OCI-LY1 (cell line): Measurements from ENCODE around the gene CAPNS1.

Experiments
- H2AFZ ChIP-seq: fragments of 200-600 bp; sonication (generic), shearing (Covaris generic); 2 replicates; pipeline ENCODE4 v1.6.0; 2014; ENCODE audit warnings: antibody characterized with exemption, mild to moderate bottlenecking, low read length
- H3F3A ChIP-seq: fragments of 200-600 bp; sonication (generic), shearing (Covaris generic); 2 replicates; pipeline ENCODE4 v1.6.0; 2014; ENCODE audit warnings: mild to moderate bottlenecking, antibody characterized with exemption, low read length, moderate library complexity; ENCODE audit not compliant: insufficient read depth
- H3K27ac ChIP-seq: fragments of 200-600 bp; sonication (generic); 2 replicates; pipeline ENCODE4 v1.5.1; 2014; ENCODE audit warnings: low read length, mixed run types, mild to moderate bottlenecking, low read depth; ENCODE audit not compliant: poor library complexity, severe bottlenecking
- H3K27me3 ChIP-seq: fragments of 200-600 bp; sonication (generic); 2 replicates; pipeline ENCODE4 v1.6.0; 2014; ENCODE audit warnings: antibody characterized with exemption, mild to moderate bottlenecking, low read length, moderate library complexity; ENCODE audit not compliant: insufficient read depth
- H3K36me3 ChIP-seq: fragments of 200-600 bp; sonication (generic); 2 replicates; pipeline ENCODE4 v1.6.1; 2014; ENCODE audit warnings: mild to moderate bottlenecking, antibody characterized with exemption, low read length, moderate library complexity, mixed read lengths; ENCODE audit not compliant: insufficient read depth
- H3K4me1 ChIP-seq: fragments of 200-600 bp; sonication (generic); 2 replicates; pipeline ENCODE4 v1.5.1; 2014; ENCODE audit warnings: mild to moderate bottlenecking, low read length, moderate library complexity; ENCODE audit not compliant: insufficient read depth, severe bottlenecking
- H3K4me2 ChIP-seq: fragments of 200-600 bp; sonication (generic), shearing (Covaris generic); 2 replicates; pipeline ENCODE4 v1.6.1; 2014; ENCODE audit warnings: low read length
- H3K4me3 ChIP-seq: fragments of 200-600 bp; sonication (generic); 2 replicates; pipeline ENCODE4 v1.5.1; 2014; ENCODE audit warnings: low read length, low read depth, mild to moderate bottlenecking, mixed read lengths; ENCODE audit not compliant: poor library complexity, severe bottlenecking
- H3K79me2 ChIP-seq: fragments of 200-600 bp; shearing (Covaris generic); 2 replicates; pipeline ENCODE4 v1.6.1; 2016; ENCODE audit warnings: mixed run types, low read length, mixed read lengths; ENCODE audit not compliant: insufficient read depth
- H3K9ac ChIP-seq: fragments of 200-600 bp; sonication (generic), shearing (Covaris generic); 2 replicates; pipeline ENCODE4 v1.6.1; 2014; ENCODE audit warnings: mild to moderate bottlenecking, low read length, mixed read lengths
- H3K9me2 ChIP-seq: fragments of 200-600 bp; sonication (generic), shearing (Covaris generic); 2 replicates; pipeline ENCODE4 v1.6.1; 2014; ENCODE audit warnings: low read depth, mild to moderate bottlenecking, low read length, mixed read lengths
- H3K9me3 ChIP-seq: fragments of 200-600 bp; shearing (Covaris generic); 2 replicates; pipeline ENCODE4 v1.6.1; 2014; ENCODE audit warnings: low read length, mixed read lengths
- H4K20me1 ChIP-seq: fragments of 200-600 bp; sonication (generic), shearing (Covaris generic); 2 replicates; pipeline ENCODE4 v1.6.0; 2016; ENCODE audit warnings: mild to moderate bottlenecking, low read length; ENCODE audit not compliant: insufficient read depth
- CTCF ChIP-seq: fragments of 200-600 bp; sonication (generic), shearing (Covaris generic); IDR thresholded peaks from 2 replicates; pipeline ENCODE4 v1.5.1; 2017; ENCODE audit warnings: mild to moderate bottlenecking, antibody characterized with exemption, low read length, moderate library complexity, mixed read lengths
- EZH2 ChIP-seq: fragments of 200-600 bp; sonication (generic), shearing (Covaris generic); IDR thresholded peaks from 2 replicates; pipeline ENCODE4 v1.8.0; 2017; ENCODE audit warnings: borderline replicate concordance, mixed run types, mild to moderate bottlenecking, antibody characterized with exemption, low read length, moderate library complexity, mixed read lengths

The CAPNS1 gene

GRCh38 chr19:36114721-36115452 is 25.0 kb upstream of the CAPNS1 start, which contains the start of gene POLR2I:
POLR2I (minus strand) TSS chr19:36114875; CDS start chr19:36114856, 19 bp downstream.
- peak within 1 kb of the TSS; percentile 72 for H3K27ac ChIP-seq
- peak within 1 kb of the TSS; percentile 97 for H3K9ac ChIP-seq
- H3K9me3 ChIP-seq = no peaks in the 10 kb centered on the region
- H3K4me2 ChIP-seq = peak within 1 kb of the TSS; percentile 79
- no peaks in the 10 kb centered on the region for H3F3A ChIP-seq
- H3K79me2 ChIP-seq = no peaks in the 10 kb centered on the region
- H3K9me2 ChIP-seq = no peaks in the 10 kb centered on the region
- no peak for TF ChIP-seq CTCF
- no peak for TF ChIP-seq EZH2
- peaks cover 24% of the 10 kb centered on the region for H3K4me1 ChIP-seq
- no peaks in the 10 kb centered on the region for H4K20me1 ChIP-seq
- H2AFZ ChIP-seq = no peak within 1 kb of the TSS
- H3K27me3 ChIP-seq = no peaks in the 10 kb centered on the region
- peak within 1 kb of the TSS; percentile 96 for H3K4me3 ChIP-seq
- peaks cover 37% of the 10 kb centered on the region for H3K36me3 ChIP-seq

- H2AFZ ChIP-seq = no peak within 1 kb of the TSS
- peak within 1 kb of the TSS; percentile 97 for H3K9ac ChIP-seq
- H3K4me1 ChIP-seq = peaks cover 24% of the 10 kb centered on the region
- H3K27ac ChIP-seq = peak within 1 kb of the TSS; percentile 72
- no peaks in the 10 kb centered on the region for H3K79me2 ChIP-seq
- no peaks in the 10 kb centered on the region for H3K9me2 ChIP-seq
- no peaks in the 10 kb centered on the region for H3F3A ChIP-seq
- H4K20me1 ChIP-seq = no peaks in the 10 kb centered on the region
- H3K4me3 ChIP-seq = peak within 1 kb of the TSS; percentile 96
- no peaks in the 10 kb centered on the region for H3K9me3 ChIP-seq
- no peaks in the 10 kb centered on the region for H3K27me3 ChIP-seq
- no peak for TF ChIP-seq CTCF
- no peak for TF ChIP-seq EZH2
- H3K4me2 ChIP-seq = peak within 1 kb of the TSS; percentile 79
- H3K36me3 ChIP-seq = peaks cover 37% of the 10 kb centered on the region
These were observed 24.2 kb upstream of the CAPNS1 start, which contains the start of gene TBCB for GRCh38 chr19:36115453-36116343. TBCB (plus strand) TSS chr19:36115468; CDS start chr19:36115561, 93 bp downstream.

- TF ChIP-seq CTCF = no peak
- no peak for TF ChIP-seq EZH2
- Histone ChIP-seq H3K27ac (peak overlapping the region; percentile 37), H3K9me2 (no peaks in the 10 kb centered on the region), H3F3A (no peaks in the 10 kb centered on the region), H3K27me3 (no peaks in the 10 kb centered on the region), H3K9ac (peak overlapping the region; percentile 69), H3K36me3 (peaks cover 37% of the 10 kb centered on the region), H3K4me3 (peak overlapping the region; percentile 96), H3K4me2 (peak overlapping the region; percentile 79), H4K20me1 (no peaks in the 10 kb centered on the region), H2AFZ (no peak overlapping the region), H3K79me2 (no peaks in the 10 kb centered on the region), H3K9me3 (no peaks in the 10 kb centered on the region), H3K4me1 (peaks cover 24% of the 10 kb centered on the region)
These were observed 23.6 kb upstream of the CAPNS1 start for GRCh38 chr19:36116344-36116637.
